ENCODE measurements around the gene ADPRS. TPM values are rescaled to one million over a fixed set of nuclear protein-coding genes. Genes with fewer than 3 reads are reported as not detected.

Gene ADPRS
- total RNA-seq, 1 experiment from 2014 or later = 27.8 TPM

GRCh38 chr1:36139521-36139920, 50.8 kb downstream of the ADPRS start:
- peaks cover 6 to 36% (median 17%) of the 10 kb centered on the region in 3 experiments; a peak in 6 of 7 replicates for H3K36me3 Mint-ChIP-seq (ENCODE audit: insufficient read depth in 1 of 3, low read depth in 3 of 3)
- H2AK5ac ChIP-seq (ENCODE audit: insufficient read length, low read length) = no peak overlapping the region
- H2AFZ ChIP-seq (ENCODE audit: low read length) = no peak overlapping the region
- H3T11ph ChIP-seq (ENCODE audit: low read length) = no peak overlapping the region
- H3K4me1 ChIP-seq (ENCODE audit: insufficient read depth, low read length) = 0 out of 2 replicates have a peak, but pooled peaks cover 2% of the 10 kb centered on the region
- H2BK120ac ChIP-seq (ENCODE audit: low read depth, low read length, poor library complexity, severe bottlenecking) = no peak overlapping the region
- DNase-seq = no peak
- 0 out of 2 replicates have a peak, but pooled peaks cover 1% of the 10 kb centered on the region for H3K79me2 ChIP-seq (ENCODE audit: insufficient read depth, low read length)
- no peaks in the 10 kb centered on the region for H3K23me2 ChIP-seq (ENCODE audit: insufficient read length, low read depth, low read length, poor library complexity, severe bottlenecking)
- no CpG with 5 or more reads among the region's 5 CpGs for WGBS (ENCODE audit: extremely low coverage, insufficient read length, low lambda C conversion rate)
- no peak overlapping the region for H4K5ac ChIP-seq (ENCODE audit: insufficient read length, low read depth, low read length)
- H3K4ac ChIP-seq (ENCODE audit: low read depth, low read length) = no peak overlapping the region
- no peak overlapping the region for H2BK15ac ChIP-seq (ENCODE audit: low read depth, low read length)
- no peak overlapping the region for H3K4me2 ChIP-seq (ENCODE audit: insufficient read depth, insufficient read length, low read length)
- no peak overlapping the region for H4K8ac ChIP-seq (replicated peaks; ENCODE audit: insufficient read length, low read depth, low read length)
- H3K27ac ChIP-seq (ENCODE audit: insufficient read length, low read depth, low read length) = no peak overlapping the region
- H3K4me3 Mint-ChIP-seq = no peak overlapping the region
- no peak overlapping the region for H3K9ac ChIP-seq (ENCODE audit: extremely low read depth, insufficient read length, low read length)
- H2BK20ac ChIP-seq (ENCODE audit: low read depth, low read length, poor library complexity, severe bottlenecking) = no peak overlapping the region
- no peak overlapping the region for H2BK5ac ChIP-seq (ENCODE audit: insufficient read length, low read length)
- no peak overlapping the region for H4K91ac ChIP-seq (ENCODE audit: insufficient read length, low read depth, low read length)
- H3K79me1 ChIP-seq (ENCODE audit: insufficient read depth, low read depth, low read length, poor library complexity, severe bottlenecking) = no peaks in the 10 kb centered on the region
- H4K20me1 ChIP-seq (ENCODE audit: control insufficient read depth, insufficient read depth, insufficient read length) = no peaks in the 10 kb centered on the region
- H3K18ac ChIP-seq (ENCODE audit: insufficient read length, low read depth, low read length) = no peak overlapping the region
- no peaks in the 10 kb centered on the region for H3K27me3 Mint-ChIP-seq (ENCODE audit: low read depth)
- TF ChIP-seq, protein P1, sequence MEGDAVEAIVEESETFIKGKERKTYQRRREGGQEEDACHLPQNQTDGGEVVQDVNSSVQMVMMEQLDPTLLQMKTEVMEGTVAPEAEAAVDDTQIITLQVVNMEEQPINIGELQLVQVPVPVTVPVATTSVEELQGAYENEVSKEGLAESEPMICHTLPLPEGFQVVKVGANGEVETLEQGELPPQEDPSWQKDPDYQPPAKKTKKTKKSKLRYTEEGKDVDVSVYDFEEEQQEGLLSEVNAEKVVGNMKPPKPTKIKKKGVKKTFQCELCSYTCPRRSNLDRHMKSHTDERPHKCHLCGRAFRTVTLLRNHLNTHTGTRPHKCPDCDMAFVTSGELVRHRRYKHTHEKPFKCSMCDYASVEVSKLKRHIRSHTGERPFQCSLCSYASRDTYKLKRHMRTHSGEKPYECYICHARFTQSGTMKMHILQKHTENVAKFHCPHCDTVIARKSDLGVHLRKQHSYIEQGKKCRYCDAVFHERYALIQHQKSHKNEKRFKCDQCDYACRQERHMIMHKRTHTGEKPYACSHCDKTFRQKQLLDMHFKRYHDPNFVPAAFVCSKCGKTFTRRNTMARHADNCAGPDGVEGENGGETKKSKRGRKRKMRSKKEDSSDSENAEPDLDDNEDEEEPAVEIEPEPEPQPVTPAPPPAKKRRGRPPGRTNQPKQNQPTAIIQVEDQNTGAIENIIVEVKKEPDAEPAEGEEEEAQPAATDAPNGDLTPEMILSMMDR (conservative IDR thresholded peaks at IDR 0.05) = no peak
- no peak overlapping the region for H2BK12ac ChIP-seq (ENCODE audit: insufficient read length, low read depth, low read length)
- H3K9me3 Mint-ChIP-seq = no peaks in the 10 kb centered on the region
- H3K23ac ChIP-seq (ENCODE audit: insufficient read length, low read depth, low read length) = no peak overlapping the region
- H3K27ac Mint-ChIP-seq = no peak overlapping the region
- H3K14ac ChIP-seq (ENCODE audit: insufficient read depth, low read length) = no peak overlapping the region
- no peaks in the 10 kb centered on the region for H3K9me3 ChIP-seq (ENCODE audit: control insufficient read depth, low read depth, low read length)
- no peaks in the 10 kb centered on the region for H3K27me3 ChIP-seq (ENCODE audit: insufficient read depth, low read length)
- H3K4me1 Mint-ChIP-seq = peaks cover 2 to 3% of the 10 kb centered on the region in 2 experiments
- H3K56ac ChIP-seq (ENCODE audit: insufficient read length, low read depth, low read length) = no peak overlapping the region
